MM.1S (cell line): ENCODE measurements around the gene SDCCAG8.

Experiments used
- DNase-seq: peaks from one replicate; pipeline ENCODE4 v3.0.0-alpha.2; 2015
- H2AFZ ChIP-seq: fragments of 300-600 bp; sonication (generic); 2 replicates; pipeline ENCODE4 v1.6.0; 2016; ENCODE audit warnings: antibody characterized with exemption, low read length
- H3F3A ChIP-seq: fragments of 300-600 bp; sonication (generic); 2 replicates; pipeline ENCODE4 v1.6.1; 2016; ENCODE audit warnings: mild to moderate bottlenecking, antibody characterized with exemption, low read length, moderate library complexity, mixed read lengths; ENCODE audit not compliant: insufficient read depth
- H3K27ac ChIP-seq: fragments of 300-600 bp; sonication (generic); 2 replicates; pipeline ENCODE4 v1.5.1; 2016; ENCODE audit warnings: mild to moderate bottlenecking, low read length
- H3K27me3 ChIP-seq: fragments of 300-600 bp; sonication (generic); replicated peaks from 2 replicates; pipeline ENCODE4 v1.6.0; 2016; ENCODE audit warnings: low read length; ENCODE audit not compliant: insufficient read depth
- H3K36me3 ChIP-seq: fragments of 300-600 bp; sonication (generic); replicated peaks from 2 replicates; pipeline ENCODE4 v1.6.1; 2016; ENCODE audit warnings: mild to moderate bottlenecking, low read length, mixed read lengths; ENCODE audit not compliant: insufficient read depth
- H3K4me1 ChIP-seq: fragments of 300-600 bp; sonication (generic); 2 replicates; pipeline ENCODE4 v1.6.1; 2016; ENCODE audit warnings: low read length, mixed read lengths
- H3K4me2 ChIP-seq: fragments of 300-600 bp; sonication (generic); 2 replicates; pipeline ENCODE4 v1.6.0; 2016; ENCODE audit warnings: low read depth, low read length
- H3K4me3 ChIP-seq: fragments of 300-600 bp; sonication (generic); 2 replicates; pipeline ENCODE4 v1.5.1; 2016; ENCODE audit warnings: low read length, mixed read lengths
- H3K79me2 ChIP-seq: fragments of 300-600 bp; sonication (generic); 2 replicates; pipeline ENCODE4 v1.6.1; 2016; ENCODE audit warnings: mixed run types, low read length, mixed read lengths
- H3K9ac ChIP-seq: fragments of 300-600 bp; sonication (generic); 2 replicates; pipeline ENCODE4 v1.6.1; 2016; ENCODE audit warnings: low read length, mixed read lengths
- H3K9me2 ChIP-seq: fragments of 300-600 bp; sonication (generic); replicated peaks from 2 replicates; pipeline ENCODE4 v1.6.1; 2016; ENCODE audit warnings: mild to moderate bottlenecking, low read length, mixed read lengths; ENCODE audit not compliant: insufficient read depth
- H3K9me3 ChIP-seq: fragments of 300-600 bp; sonication (generic); replicated peaks from 2 replicates; pipeline ENCODE4 v1.6.1; 2016; ENCODE audit warnings: mild to moderate bottlenecking, low read length, mixed read lengths; ENCODE audit not compliant: insufficient read depth
- H4K20me1 ChIP-seq: fragments of 300-600 bp; sonication (generic); 2 replicates; pipeline ENCODE4 v1.6.1; 2016; ENCODE audit warnings: mild to moderate bottlenecking, low read length, moderate library complexity, mixed read lengths; ENCODE audit not compliant: insufficient read depth
- CTCF ChIP-seq: fragments of 300-600 bp; sonication (generic); IDR thresholded peaks from 2 replicates; pipeline ENCODE4 v1.5.1; 2016; ENCODE audit warnings: antibody characterized with exemption, low read length, mixed read lengths
- EZH2 ChIP-seq: fragments of 300-600 bp; sonication (generic); optimal IDR thresholded peaks from 2 replicates; pipeline ENCODE3; 2017; ENCODE audit warnings: low read depth, mild to moderate bottlenecking, antibody characterized with exemption, low read length, mixed read lengths
- EZH2phosphoT487 ChIP-seq: fragments of 300-600 bp; sonication (generic); IDR thresholded peaks from 2 replicates; pipeline ENCODE4 v1.6.1; 2018; ENCODE audit warnings: antibody characterized with exemption, low read length

The SDCCAG8 gene

GRCh38 chr1:243496806-243497205 lies 241.0 kb downstream of the SDCCAG8 start:
- Histone ChIP-seq H3K27me3 (no peaks in the 10 kb centered on the region), H3K79me2 (no peaks in the 10 kb centered on the region), H3K36me3 (no peaks in the 10 kb centered on the region), H3K4me2 (no peak overlapping the region), H3K9me2 (no peaks in the 10 kb centered on the region), H3K4me1 (peaks cover 5% of the 10 kb centered on the region; the same call in 1 of the 2 replicates), H2AFZ (no peak overlapping the region), H3K4me3 (no peak overlapping the region), H3K9me3 (no peaks in the 10 kb centered on the region), H3K27ac (no peak overlapping the region), H3F3A (no peaks in the 10 kb centered on the region), H3K9ac (no peak overlapping the region), H4K20me1 (no peaks in the 10 kb centered on the region)
- DNase-seq: no peak
- TF ChIP-seq EZH2: no peak
- TF ChIP-seq EZH2phosphoT487: no peak
- no peak for TF ChIP-seq CTCF

- Histone ChIP-seq H3K4me3 (no peak overlapping the region), H3K27me3 (no peaks in the 10 kb centered on the region), H3F3A (no peaks in the 10 kb centered on the region), H3K27ac (no peak overlapping the region), H4K20me1 (no peaks in the 10 kb centered on the region), H3K36me3 (no peaks in the 10 kb centered on the region), H2AFZ (no peak overlapping the region), H3K9ac (no peak overlapping the region), H3K9me3 (no peaks in the 10 kb centered on the region), H3K4me2 (no peak overlapping the region), H3K9me2 (no peaks in the 10 kb centered on the region), H3K79me2 (no peaks in the 10 kb centered on the region), H3K4me1 (peaks cover 5% of the 10 kb centered on the region; the same call in 1 of the 2 replicates)
- TF ChIP-seq CTCF (no peak), EZH2 (no peak), EZH2phosphoT487 (no peak)
- DNase-seq: no peak
These were observed 242.3 kb downstream of the SDCCAG8 start for GRCh38 chr1:243497939-243498681.

- no peaks in the 10 kb centered on the region for H3K9me3 ChIP-seq
- H3K4me3 ChIP-seq: no peak overlapping the region
- H3K27me3 ChIP-seq: no peaks in the 10 kb centered on the region
- no peak for DNase-seq
- no peak for TF ChIP-seq CTCF
- no peak for TF ChIP-seq EZH2
- TF ChIP-seq EZH2phosphoT487: no peak
- no peaks in the 10 kb centered on the region for H3K36me3 ChIP-seq
- H3K4me2 ChIP-seq: no peak overlapping the region
- H3K4me1 ChIP-seq: peaks cover 5% of the 10 kb centered on the region; the same call in 1 of the 2 replicates
- no peaks in the 10 kb centered on the region for H3K9me2 ChIP-seq
- no peak overlapping the region for H2AFZ ChIP-seq
- no peaks in the 10 kb centered on the region for H3F3A ChIP-seq
- H3K9ac ChIP-seq: no peak overlapping the region
- no peak overlapping the region for H3K27ac ChIP-seq
- H3K79me2 ChIP-seq: no peaks in the 10 kb centered on the region
- no peaks in the 10 kb centered on the region for H4K20me1 ChIP-seq
These were observed 243.4 kb downstream of the SDCCAG8 start for GRCh38 chr1:243499248-243499647.
